VCaP (cell line): ENCODE measurements around the gene ORC3.

Experiments
- H3K27ac ChIP-seq: fragments of 450-650 bp; 2 replicates; pipeline ENCODE4 v1.5.1; 2017
- CTCF ChIP-seq: fragments of 450-650 bp; conservative IDR thresholded peaks from 2 replicates; pipeline ENCODE4 v1.5.1; 2017; ENCODE audit warnings: mild to moderate bottlenecking, moderate library complexity

The ORC3 gene

DNA sequence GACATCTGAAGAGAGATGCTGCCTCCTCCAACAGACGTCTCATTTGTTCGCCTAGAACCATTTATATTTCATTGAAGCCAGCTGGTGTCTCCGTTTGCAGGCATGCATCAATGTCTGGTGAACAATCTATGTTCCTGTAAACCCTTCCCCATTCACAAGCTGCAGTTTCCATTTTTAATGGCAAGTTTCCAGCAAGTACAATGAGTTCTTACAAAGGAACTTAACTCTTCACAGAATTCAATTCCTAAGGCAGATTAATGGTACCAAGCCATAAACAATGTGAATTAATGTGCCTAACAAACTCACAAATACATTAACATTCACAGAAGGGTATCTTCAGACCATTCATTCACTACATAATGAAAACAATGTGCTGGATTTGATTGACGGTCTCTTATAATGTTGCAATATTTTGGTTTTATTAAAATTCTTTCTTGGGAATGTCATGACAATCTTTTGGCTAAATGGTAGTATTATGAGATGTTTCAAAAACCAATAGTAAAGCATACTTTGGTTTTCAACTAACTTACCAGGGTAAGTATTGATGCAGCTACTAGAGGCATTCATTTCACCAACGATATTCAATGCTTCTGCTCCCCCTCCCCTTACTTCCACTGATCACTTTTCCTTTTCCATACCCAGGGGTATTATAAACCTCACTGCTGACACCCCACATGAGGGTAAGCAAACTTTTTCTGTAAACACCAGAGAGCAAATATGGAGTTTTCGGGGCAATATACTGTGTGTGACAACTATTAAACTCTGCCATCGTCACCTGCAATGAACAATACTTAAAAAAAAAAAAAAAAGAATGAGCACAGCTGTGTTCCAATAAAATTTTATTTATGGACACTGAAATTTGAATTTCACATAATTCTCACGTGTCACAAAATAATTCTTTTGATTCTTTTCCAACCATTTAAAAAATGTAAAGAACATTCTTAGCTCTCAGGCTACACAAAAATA is 107.9 kb downstream of the ORC3 start:
- no peak overlapping the region; the same call in 1 of the 2 replicates for H3K27ac ChIP-seq
- TF ChIP-seq CTCF, result no peak

DNA sequence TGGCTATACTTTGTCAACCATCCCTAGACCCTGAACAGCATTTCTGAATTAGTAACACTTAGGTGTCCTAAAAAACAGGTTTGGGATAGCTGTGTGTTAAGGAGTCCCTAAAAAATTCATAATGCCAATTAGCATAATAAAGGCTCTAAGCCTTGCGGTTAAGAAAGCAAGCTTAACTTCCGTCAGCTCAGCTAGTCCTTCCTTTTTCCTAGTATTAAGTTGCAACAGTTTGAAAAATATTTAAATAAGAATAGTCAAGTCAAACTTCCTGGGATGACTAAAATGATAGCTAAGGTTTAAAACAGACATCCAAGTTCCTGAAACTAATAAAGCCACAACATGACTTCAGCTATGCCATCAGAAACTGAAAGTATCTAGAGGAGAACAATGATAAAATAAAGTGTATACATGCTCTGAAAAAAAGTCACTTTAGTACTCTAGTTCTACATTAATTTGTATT is 108.6 kb downstream of the ORC3 start:
- TF ChIP-seq CTCF, result no peak
- H3K27ac ChIP-seq, result no peak overlapping the region

DNA sequence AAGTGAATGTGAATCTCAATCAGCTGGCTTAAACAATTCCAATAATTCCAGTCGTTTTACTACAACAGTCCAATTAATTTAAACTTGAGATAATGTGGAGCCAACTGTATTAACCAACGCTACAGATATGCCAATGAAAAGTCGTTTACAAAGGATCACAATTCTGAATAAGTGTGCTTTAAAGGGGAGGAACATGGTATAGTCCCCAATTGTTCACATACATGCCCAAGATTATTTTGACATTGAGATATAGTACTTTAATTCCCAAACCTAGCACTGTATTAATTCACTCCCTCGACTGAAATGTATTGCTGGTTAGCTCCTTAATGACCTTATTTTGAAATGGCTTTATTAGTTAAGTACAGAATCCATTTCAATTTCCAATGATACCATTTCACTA is 109.6 kb downstream of the ORC3 start:
- H3K27ac ChIP-seq, result peak overlapping the region; percentile 90; the same call in 1 of the 2 replicates
- TF ChIP-seq CTCF, result no peak

GRCh38 chr6:87700397-87701343 is 110.7 kb downstream of the ORC3 start:
- H3K27ac ChIP-seq, result peak overlapping the region; percentile 90
- TF ChIP-seq CTCF, result no peak

DNA sequence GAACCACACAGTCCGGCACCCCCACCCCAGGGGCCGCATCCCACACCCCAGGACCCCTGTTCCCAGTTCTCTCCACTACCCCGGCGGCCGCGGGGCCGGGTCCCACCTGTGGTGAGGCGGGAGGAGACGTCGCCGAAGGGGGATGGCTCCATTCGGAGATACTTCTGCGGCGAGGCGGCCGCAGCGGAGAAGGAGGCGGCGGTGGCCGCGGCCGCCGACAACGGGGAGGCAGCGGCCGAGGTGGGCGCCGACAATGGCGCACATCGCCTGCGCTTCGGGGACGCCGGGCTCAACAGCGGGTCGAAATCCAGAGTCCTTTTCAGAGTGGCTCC is 111.4 kb downstream of the ORC3 start:
- peak overlapping the region; percentile 90 for H3K27ac ChIP-seq
- TF ChIP-seq CTCF, result no peak

DNA sequence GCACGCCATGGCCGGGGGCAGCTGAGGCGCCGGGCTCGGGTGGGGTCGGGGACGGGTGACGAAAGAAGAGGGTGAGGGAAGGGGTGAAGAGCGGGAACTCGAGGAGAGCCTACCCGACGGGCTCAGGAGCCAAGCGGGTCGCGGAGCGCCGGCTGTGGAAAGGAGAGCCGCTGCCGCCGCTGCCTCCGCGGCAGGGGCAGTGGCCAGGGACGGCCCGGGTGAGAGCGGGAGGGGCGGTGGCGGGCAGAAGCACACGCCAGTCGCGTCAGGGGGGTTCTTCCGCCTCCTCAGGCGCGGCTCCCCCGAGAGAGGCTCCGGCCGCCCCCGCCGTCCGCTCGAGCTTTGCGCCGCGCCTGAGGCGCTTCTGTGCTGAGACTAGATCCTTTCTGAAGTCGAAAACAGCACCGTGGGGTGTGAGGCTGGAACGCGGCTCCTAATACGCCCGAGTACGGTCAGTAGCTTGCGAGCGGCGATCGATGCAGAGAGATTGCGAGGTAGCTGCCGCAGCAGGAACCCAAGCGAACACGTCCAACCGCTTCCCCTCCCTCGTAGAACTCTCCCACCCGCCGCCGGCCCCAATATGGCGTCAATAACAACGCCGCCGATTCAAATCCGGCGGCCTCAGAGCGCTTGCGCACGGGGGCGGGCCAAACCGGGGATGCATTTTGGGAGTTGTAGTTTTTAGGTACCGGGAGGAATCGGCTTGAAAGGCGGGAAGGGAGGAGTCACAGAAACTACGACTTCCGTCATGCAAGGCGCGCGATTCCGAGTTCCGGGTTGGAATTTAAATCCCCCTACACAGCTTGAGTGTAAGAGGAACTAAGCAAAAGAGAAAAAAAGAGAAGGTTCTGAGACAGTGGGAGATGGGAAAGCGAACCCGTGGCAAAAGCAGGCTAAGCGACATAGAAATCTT is 112.0 kb downstream of the ORC3 start, which contains the start of gene AKIRIN2:
AKIRIN2 (minus strand) TSS at position 558 of the 913 bp plus-strand sequence; CDS start at position 9, 549 bp downstream.
- peak within 1 kb of the TSS; percentile 90 for H3K27ac ChIP-seq
- no peak for TF ChIP-seq CTCF
